ENCODE measurements around the gene CLDN5. TPM values are rescaled to one million over a fixed set of nuclear protein-coding genes. Genes with fewer than 3 reads are reported as not detected.

The CLDN5 gene
- total and polyA plus RNA-seq, 2 of the 8 experiments (the other 6 are each of a cell fraction or from before 2014, with no cell fraction given): 1.2 to 1.6 TPM

- TF ChIP-seq CBX5 (IDR thresholded peaks at IDR 0.05; ENCODE audit: low read depth, low read length): no peak
- TF ChIP-seq NANOG (IDR thresholded peaks at IDR 0.05; ENCODE audit: insufficient read depth, low read depth, low read length, poor library complexity, severe bottlenecking): no peak
Measured at GRCh38 chr22:19565382-19566278, 41.4 kb upstream of the CLDN5 start (continued).

Data from H1 (cell line).